K562 (cell line): ENCODE data around the gene ADK. TPM values are rescaled to one million over a fixed set of nuclear protein-coding genes. Genes with fewer than 3 reads are reported as not detected.

Source experiments
- ARID2 ChIP-seq: fragments of 450-650 bp; IDR thresholded peaks from 2 replicates; pipeline ENCODE4 v1.6.1; 2017; ENCODE audit warnings: antibody characterized with exemption, mild to moderate bottlenecking
- CBFA2T3 ChIP-seq: fragments of 450-650 bp; IDR thresholded peaks from 2 replicates; pipeline ENCODE4 v1.6.1; 2017
- DPF2 ChIP-seq: fragments of 450-650 bp; IDR thresholded peaks from 2 replicates; pipeline ENCODE4 v1.6.1; 2016
- GATAD2A ChIP-seq: fragments of 450-650 bp; IDR thresholded peaks from 2 replicates; pipeline ENCODE4 v1.6.1; 2017
- ILK ChIP-seq: fragments of 450-650 bp; IDR thresholded peaks from 2 replicates; pipeline ENCODE4 v1.6.1; 2016; ENCODE audit warnings: missing genetic modification characterization, low read depth, mild to moderate bottlenecking, missing compliant biosample characterization, moderate library complexity, borderline replicate concordance
- MYC ChIP-seq, 2 experiments: fragments of 250-450 bp in 1 of 2; sonication (Bioruptor Pico) in 1 of 2; IDR thresholded peaks; 2 replicates each; pipeline versions ENCODE4 v1.5.1 to v1.6.1; 2012 to 2021; ENCODE audit warnings: low read depth in 2 of 2, borderline replicate concordance in 1 of 2, improper control_type of control experiment in 1 of 2, low read length in 1 of 2, mild to moderate bottlenecking in 1 of 2, moderate library complexity in 1 of 2
- SMC3 ChIP-seq: conservative IDR thresholded peaks from 2 replicates; pipeline ENCODE4 v1.6.1; 2011; ENCODE audit warnings: low read depth, low read length, improper control_type of control experiment; ENCODE audit not compliant: insufficient read depth
- TBL1XR1 ChIP-seq, 2 experiments: IDR thresholded peaks; 2 replicates each; pipeline ENCODE4 v1.6.1; 2012; ENCODE audit warnings: improper control_type of control experiment in 2 of 2, low read length in 2 of 2, mild to moderate bottlenecking in 1 of 2
- TCF3 ChIP-seq: sonication (generic); formaldehyde crosslinking; IDR thresholded peaks from 2 replicates; pipeline ENCODE4 v1.4.0; 2020; ENCODE audit warnings: mild to moderate bottlenecking, missing genetic modification reagents
- WHSC1 ChIP-seq: IDR thresholded peaks from one replicate; pipeline ENCODE4 v1.6.1; 2012; ENCODE audit warnings: low read length, control low read depth, inconsistent platforms
- YBX1 ChIP-seq: fragments of 450-650 bp; IDR thresholded peaks from 2 replicates; pipeline ENCODE4 v1.7.1; 2016; ENCODE audit warnings: mild to moderate bottlenecking
- ZNF551 ChIP-seq: fragments of 250-450 bp; sonication (Bioruptor Pico); IDR thresholded peaks from 2 replicates; pipeline ENCODE4 v1.5.0; 2021; ENCODE audit warnings: mild to moderate bottlenecking, moderate library complexity
- polyA plus RNA-seq, 8 experiments: library from polyadenylated mRNA; depleted of rRNA in 4 of 8; stranded (reverse) in 5 of 8; unstranded in 3 of 8; fragments of >200 nt; fragmentation: Nextera tagmentation in 2 of 8; fragmentation: Illumina TruSeq in 1 of 8; extraction: Ambion mirVana in 2 of 8; extraction: Trizol in 1 of 8; gene quantifications; 2 replicates each; pipeline versions ENCODE4 v1.2.1 to v1.2.3, GENCODE V29; 2011 to 2014; ENCODE audit warnings: inconsistent platforms in 1 of 8, missing spikeins in 1 of 8
- total RNA-seq, 7 experiments: library from RNA; depleted of rRNA in 6 of 7; stranded (reverse); fragments of >200 nt in 6 of 7; fragmentation: Illumina TruSeq in 2 of 7; extraction: Trizol in 2 of 7; gene quantifications; 2 replicates each; pipeline versions ENCODE4 v1.2.1 to v1.2.3, GENCODE V29; 2011 to 2021; ENCODE audit warnings: low replicate concordance in 1 of 7
- TF ChIP-seq, protein P1 (sequence below): fragments of 200-800 bp; sonication (Bioruptor generic); IDR thresholded peaks from 2 replicates; pipeline ENCODE4 v1.6.1; 2016; ENCODE audit warnings: missing genetic modification characterization, missing compliant biosample characterization
- TF ChIP-seq, protein P2 (sequence below): fragments of 450-650 bp; formaldehyde crosslinking; IDR thresholded peaks from 2 replicates; pipeline ENCODE4 v1.4.0; 2020; ENCODE audit warnings: mild to moderate bottlenecking, moderate library complexity
- TF ChIP-seq, protein P3 (sequence below), 3 experiments: IDR thresholded peaks in 2 of 3; conservative IDR thresholded peaks in 1 of 3; 2 replicates each; pipeline ENCODE4 v1.5.1; 2011 to 2012; ENCODE audit warnings: low read length in 3 of 3, mild to moderate bottlenecking in 3 of 3, control low read depth in 2 of 3, improper control_type of control experiment in 1 of 3, inconsistent platforms in 1 of 3, low read depth in 1 of 3, mixed read lengths in 1 of 3, moderate library complexity in 1 of 3; ENCODE audit not compliant: insufficient read depth in 2 of 3
- TF ChIP-seq, protein P4 (sequence below): fragments of 250-450 bp; sonication (Bioruptor Pico); IDR thresholded peaks from 2 replicates; pipeline ENCODE4 v1.8.0; 2021; ENCODE audit warnings: moderate library complexity, mild to moderate bottlenecking, inconsistent platforms
- TF ChIP-seq, protein P5 (sequence below): sonication (generic); formaldehyde crosslinking; IDR thresholded peaks from 2 replicates; pipeline ENCODE4 v1.5.0; 2020; ENCODE audit warnings: missing genetic modification reagents

The ADK gene
- total and polyA plus RNA-seq, 9 of the 15 experiments (the other 6 are each of a cell fraction or from before 2014, with no cell fraction given): 54.2 to 97.8 (median 73.6) TPM

DNA sequence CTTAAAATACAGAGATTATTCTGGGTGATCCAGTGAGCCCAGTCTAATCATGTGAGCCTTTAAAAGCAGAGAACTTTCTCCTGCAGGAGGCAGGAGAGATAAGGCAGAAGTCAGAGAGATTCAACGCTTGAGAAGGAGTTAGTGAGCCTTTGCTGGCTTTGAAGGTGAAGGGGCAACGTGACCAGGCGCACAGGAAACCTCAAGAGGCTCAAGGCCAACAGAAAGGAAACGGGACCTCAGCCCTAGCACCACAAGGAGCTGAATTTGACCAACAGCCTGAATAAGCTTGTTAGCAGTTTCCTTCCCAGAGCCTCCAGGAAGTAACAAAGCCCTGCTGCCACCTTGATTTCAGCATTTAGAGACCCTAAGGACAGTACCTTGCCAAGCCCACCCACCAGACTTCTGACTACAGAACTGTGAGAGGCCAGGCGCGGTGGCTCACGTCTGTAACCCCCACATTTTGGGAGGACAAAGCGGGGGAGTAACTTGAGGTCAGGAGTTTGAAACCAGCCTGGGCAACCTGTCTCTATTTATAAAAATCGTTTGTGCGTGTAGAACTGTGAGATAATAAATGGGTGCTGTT, 588.1 kb downstream of the ADK start (continued):
- TF ChIP-seq, protein P1, sequence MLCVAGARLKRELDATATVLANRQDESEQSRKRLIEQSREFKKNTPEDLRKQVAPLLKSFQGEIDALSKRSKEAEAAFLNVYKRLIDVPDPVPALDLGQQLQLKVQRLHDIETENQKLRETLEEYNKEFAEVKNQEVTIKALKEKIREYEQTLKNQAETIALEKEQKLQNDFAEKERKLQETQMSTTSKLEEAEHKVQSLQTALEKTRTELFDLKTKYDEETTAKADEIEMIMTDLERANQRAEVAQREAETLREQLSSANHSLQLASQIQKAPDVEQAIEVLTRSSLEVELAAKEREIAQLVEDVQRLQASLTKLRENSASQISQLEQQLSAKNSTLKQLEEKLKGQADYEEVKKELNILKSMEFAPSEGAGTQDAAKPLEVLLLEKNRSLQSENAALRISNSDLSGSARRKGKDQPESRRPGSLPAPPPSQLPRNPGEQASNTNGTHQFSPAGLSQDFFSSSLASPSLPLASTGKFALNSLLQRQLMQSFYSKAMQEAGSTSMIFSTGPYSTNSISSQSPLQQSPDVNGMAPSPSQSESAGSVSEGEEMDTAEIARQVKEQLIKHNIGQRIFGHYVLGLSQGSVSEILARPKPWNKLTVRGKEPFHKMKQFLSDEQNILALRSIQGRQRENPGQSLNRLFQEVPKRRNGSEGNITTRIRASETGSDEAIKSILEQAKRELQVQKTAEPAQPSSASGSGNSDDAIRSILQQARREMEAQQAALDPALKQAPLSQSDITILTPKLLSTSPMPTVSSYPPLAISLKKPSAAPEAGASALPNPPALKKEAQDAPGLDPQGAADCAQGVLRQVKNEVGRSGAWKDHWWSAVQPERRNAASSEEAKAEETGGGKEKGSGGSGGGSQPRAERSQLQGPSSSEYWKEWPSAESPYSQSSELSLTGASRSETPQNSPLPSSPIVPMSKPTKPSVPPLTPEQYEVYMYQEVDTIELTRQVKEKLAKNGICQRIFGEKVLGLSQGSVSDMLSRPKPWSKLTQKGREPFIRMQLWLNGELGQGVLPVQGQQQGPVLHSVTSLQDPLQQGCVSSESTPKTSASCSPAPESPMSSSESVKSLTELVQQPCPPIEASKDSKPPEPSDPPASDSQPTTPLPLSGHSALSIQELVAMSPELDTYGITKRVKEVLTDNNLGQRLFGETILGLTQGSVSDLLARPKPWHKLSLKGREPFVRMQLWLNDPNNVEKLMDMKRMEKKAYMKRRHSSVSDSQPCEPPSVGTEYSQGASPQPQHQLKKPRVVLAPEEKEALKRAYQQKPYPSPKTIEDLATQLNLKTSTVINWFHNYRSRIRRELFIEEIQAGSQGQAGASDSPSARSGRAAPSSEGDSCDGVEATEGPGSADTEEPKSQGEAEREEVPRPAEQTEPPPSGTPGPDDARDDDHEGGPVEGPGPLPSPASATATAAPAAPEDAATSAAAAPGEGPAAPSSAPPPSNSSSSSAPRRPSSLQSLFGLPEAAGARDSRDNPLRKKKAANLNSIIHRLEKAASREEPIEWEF (CRISPR knock-in tag): no peak
- peak; percentile 71 for TF ChIP-seq CBFA2T3
- TF ChIP-seq, protein P2, sequence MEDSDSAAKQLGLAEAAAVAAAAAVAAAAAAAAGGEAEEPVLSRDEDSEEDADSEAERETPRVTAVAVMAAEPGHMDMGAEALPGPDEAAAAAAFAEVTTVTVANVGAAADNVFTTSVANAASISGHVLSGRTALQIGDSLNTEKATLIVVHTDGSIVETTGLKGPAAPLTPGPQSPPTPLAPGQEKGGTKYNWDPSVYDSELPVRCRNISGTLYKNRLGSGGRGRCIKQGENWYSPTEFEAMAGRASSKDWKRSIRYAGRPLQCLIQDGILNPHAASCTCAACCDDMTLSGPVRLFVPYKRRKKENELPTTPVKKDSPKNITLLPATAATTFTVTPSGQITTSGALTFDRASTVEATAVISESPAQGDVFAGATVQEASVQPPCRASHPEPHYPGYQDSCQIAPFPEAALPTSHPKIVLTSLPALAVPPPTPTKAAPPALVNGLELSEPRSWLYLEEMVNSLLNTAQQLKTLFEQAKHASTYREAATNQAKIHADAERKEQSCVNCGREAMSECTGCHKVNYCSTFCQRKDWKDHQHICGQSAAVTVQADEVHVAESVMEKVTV: peak; percentile 75
- TF ChIP-seq, protein P3, sequence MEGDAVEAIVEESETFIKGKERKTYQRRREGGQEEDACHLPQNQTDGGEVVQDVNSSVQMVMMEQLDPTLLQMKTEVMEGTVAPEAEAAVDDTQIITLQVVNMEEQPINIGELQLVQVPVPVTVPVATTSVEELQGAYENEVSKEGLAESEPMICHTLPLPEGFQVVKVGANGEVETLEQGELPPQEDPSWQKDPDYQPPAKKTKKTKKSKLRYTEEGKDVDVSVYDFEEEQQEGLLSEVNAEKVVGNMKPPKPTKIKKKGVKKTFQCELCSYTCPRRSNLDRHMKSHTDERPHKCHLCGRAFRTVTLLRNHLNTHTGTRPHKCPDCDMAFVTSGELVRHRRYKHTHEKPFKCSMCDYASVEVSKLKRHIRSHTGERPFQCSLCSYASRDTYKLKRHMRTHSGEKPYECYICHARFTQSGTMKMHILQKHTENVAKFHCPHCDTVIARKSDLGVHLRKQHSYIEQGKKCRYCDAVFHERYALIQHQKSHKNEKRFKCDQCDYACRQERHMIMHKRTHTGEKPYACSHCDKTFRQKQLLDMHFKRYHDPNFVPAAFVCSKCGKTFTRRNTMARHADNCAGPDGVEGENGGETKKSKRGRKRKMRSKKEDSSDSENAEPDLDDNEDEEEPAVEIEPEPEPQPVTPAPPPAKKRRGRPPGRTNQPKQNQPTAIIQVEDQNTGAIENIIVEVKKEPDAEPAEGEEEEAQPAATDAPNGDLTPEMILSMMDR (IDR thresholded peaks at IDR 0.05 in 2 of 3, conservative IDR thresholded peaks at IDR 0.05 in 1 of 3; ENCODE audit: insufficient read depth in 2 of 3, low read depth in 1 of 3, low read length in 3 of 3): peak; percentile 56 to 79 (median 63)
- TF ChIP-seq ARID2: 0 out of 2 replicates have a peak, but pooled peaks have one; percentile 42
- TF ChIP-seq YBX1: no peak
- no peak for TF ChIP-seq GATAD2A
- TF ChIP-seq SMC3: peak; percentile 52
- TF ChIP-seq, protein P4, sequence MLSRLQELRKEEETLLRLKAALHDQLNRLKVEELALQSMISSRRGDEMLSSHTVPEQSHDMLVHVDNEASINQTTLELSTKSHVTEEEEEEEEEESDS: no peak
- TF ChIP-seq DPF2: 0 out of 2 replicates have a peak, but pooled peaks have one; percentile 29
- TF ChIP-seq WHSC1: no peak
- TF ChIP-seq TBL1XR1 (IDR thresholded peaks at IDR 0.05; ENCODE audit: low read length in 2 of 2): peak in 1 of 2 experiments; percentile 27; a peak in 1 of 4 replicates
- TF ChIP-seq, protein P5, sequence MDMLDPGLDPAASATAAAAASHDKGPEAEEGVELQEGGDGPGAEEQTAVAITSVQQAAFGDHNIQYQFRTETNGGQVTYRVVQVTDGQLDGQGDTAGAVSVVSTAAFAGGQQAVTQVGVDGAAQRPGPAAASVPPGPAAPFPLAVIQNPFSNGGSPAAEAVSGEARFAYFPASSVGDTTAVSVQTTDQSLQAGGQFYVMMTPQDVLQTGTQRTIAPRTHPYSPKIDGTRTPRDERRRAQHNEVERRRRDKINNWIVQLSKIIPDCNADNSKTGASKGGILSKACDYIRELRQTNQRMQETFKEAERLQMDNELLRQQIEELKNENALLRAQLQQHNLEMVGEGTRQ (CRISPR knock-in tag): peak; percentile 48; the same call in 1 of the 2 replicates
- TF ChIP-seq MYC (IDR thresholded peaks at IDR 0.05; ENCODE audit: low read depth, low read length): peak; percentile 31; the same call in 1 of the 2 replicates
- TF ChIP-seq MYC (CRISPR knock-in tag; IDR thresholded peaks at IDR 0.05; ENCODE audit: borderline replicate concordance, low read depth): no peak
- no peak for TF ChIP-seq ILK (tag)
- peak; percentile 48 for TF ChIP-seq TCF3 (CRISPR knock-in tag)
- TF ChIP-seq ZNF551: no peak
